ENCODE data around the gene RPL35.

RPL35 gene

GRCh38 chr9:124868511-124869465, 7.0 kb upstream of the RPL35 start:
- Histone ChIP-seq H3K9ac (ENCODE audit: insufficient read length, low read depth) (peak overlapping the region; percentile 100), H3K4me1 (ENCODE audit: insufficient read depth, insufficient read length) (peaks cover 17% of the 10 kb centered on the region), H3K36me3 (ENCODE audit: insufficient read depth, insufficient read length, low read length) (peaks cover 60% of the 10 kb centered on the region), H3K27me3 (ENCODE audit: insufficient read depth, insufficient read length) (no peaks in the 10 kb centered on the region), H3K4me3 (ENCODE audit: insufficient read length, low read depth) (peak overlapping the region; percentile 76), H3K9me3 (ENCODE audit: insufficient read depth, low read length) (no peaks in the 10 kb centered on the region)
- no peak for TF ChIP-seq SUZ12 (IDR thresholded peaks at IDR 0.05; ENCODE audit: extremely low read depth, insufficient read depth, insufficient read length)
- TF ChIP-seq YY1 (IDR thresholded peaks at IDR 0.05; ENCODE audit: insufficient read depth, insufficient read length) = no peak
- no peak for TF ChIP-seq ZNF274 (IDR thresholded peaks at IDR 0.05; ENCODE audit: low read depth, low read length)
- DNase-seq (ENCODE audit: low read depth, low spot score) = peak; percentile 80

GRCh38 chr9:124863371-124863871, 1.7 kb upstream of the RPL35 start:
- Histone ChIP-seq H3K4me1 (ENCODE audit: insufficient read depth, insufficient read length) (peaks cover 10% of the 10 kb centered on the region), H3K4me3 (ENCODE audit: insufficient read length, low read depth) (no peak overlapping the region), H3K9ac (ENCODE audit: insufficient read length, low read depth) (no peak overlapping the region), H3K9me3 (ENCODE audit: insufficient read depth, low read length) (no peaks in the 10 kb centered on the region), H3K36me3 (ENCODE audit: insufficient read depth, insufficient read length, low read length) (peaks cover 55% of the 10 kb centered on the region), H3K27me3 (ENCODE audit: insufficient read depth, insufficient read length) (no peaks in the 10 kb centered on the region)
- no peak for DNase-seq (ENCODE audit: low read depth, low spot score)
- TF ChIP-seq ZNF274 (IDR thresholded peaks at IDR 0.05; ENCODE audit: low read depth, low read length) (no peak), SUZ12 (IDR thresholded peaks at IDR 0.05; ENCODE audit: extremely low read depth, insufficient read depth, insufficient read length) (no peak)

- DNase-seq (ENCODE audit: low read depth, low spot score) = no peak
- peak overlapping the region; percentile 87 for H3K9ac ChIP-seq (ENCODE audit: insufficient read length, low read depth)
- peaks cover 26% of the 10 kb centered on the region for H3K4me1 ChIP-seq (ENCODE audit: insufficient read depth, insufficient read length)
- no peaks in the 10 kb centered on the region for H3K9me3 ChIP-seq (ENCODE audit: insufficient read depth, low read length)
- H3K36me3 ChIP-seq (ENCODE audit: insufficient read depth, insufficient read length, low read length) = peaks cover 69% of the 10 kb centered on the region
- peak overlapping the region; percentile 81 for H3K4me3 ChIP-seq (ENCODE audit: insufficient read length, low read depth)
- no peaks in the 10 kb centered on the region for H3K27me3 ChIP-seq (ENCODE audit: insufficient read depth, insufficient read length)
- TF ChIP-seq SUZ12 (IDR thresholded peaks at IDR 0.05; ENCODE audit: extremely low read depth, insufficient read depth, insufficient read length) (no peak), ZNF274 (IDR thresholded peaks at IDR 0.05; ENCODE audit: low read depth, low read length) (no peak), YY1 (IDR thresholded peaks at IDR 0.05; ENCODE audit: insufficient read depth, insufficient read length) (no peak)
Measured at GRCh38 chr9:124860582-124861341, 995 bp downstream of the RPL35 start.

GRCh38 chr9:124859803-124860581, 1.8 kb downstream of the RPL35 start:
- DNase-seq (ENCODE audit: low read depth, low spot score) = no peak
- Histone ChIP-seq H3K9ac (ENCODE audit: insufficient read length, low read depth) (peak overlapping the region; percentile 87), H3K4me3 (ENCODE audit: insufficient read length, low read depth) (peak overlapping the region; percentile 81), H3K36me3 (ENCODE audit: insufficient read depth, insufficient read length, low read length) (peaks cover 72% of the 10 kb centered on the region), H3K27me3 (ENCODE audit: insufficient read depth, insufficient read length) (no peaks in the 10 kb centered on the region), H3K4me1 (ENCODE audit: insufficient read depth, insufficient read length) (peaks cover 27% of the 10 kb centered on the region), H3K9me3 (ENCODE audit: insufficient read depth, low read length) (no peaks in the 10 kb centered on the region)
- TF ChIP-seq YY1 (IDR thresholded peaks at IDR 0.05; ENCODE audit: insufficient read depth, insufficient read length) (no peak), ZNF274 (IDR thresholded peaks at IDR 0.05; ENCODE audit: low read depth, low read length) (no peak), SUZ12 (IDR thresholded peaks at IDR 0.05; ENCODE audit: extremely low read depth, insufficient read depth, insufficient read length) (no peak)

GRCh38 chr9:124858330-124859046, 3.3 kb downstream of the RPL35 start:
- Histone ChIP-seq H3K4me1 (ENCODE audit: insufficient read depth, insufficient read length) (peaks cover 27% of the 10 kb centered on the region), H3K27me3 (ENCODE audit: insufficient read depth, insufficient read length) (no peaks in the 10 kb centered on the region), H3K9ac (ENCODE audit: insufficient read length, low read depth) (peak overlapping the region; percentile 52), H3K36me3 (ENCODE audit: insufficient read depth, insufficient read length, low read length) (peaks cover 63% of the 10 kb centered on the region), H3K4me3 (ENCODE audit: insufficient read length, low read depth) (no peak overlapping the region), H3K9me3 (ENCODE audit: insufficient read depth, low read length) (no peaks in the 10 kb centered on the region)
- DNase-seq (ENCODE audit: low read depth, low spot score) = no peak
- TF ChIP-seq SUZ12 (IDR thresholded peaks at IDR 0.05; ENCODE audit: extremely low read depth, insufficient read depth, insufficient read length) = no peak
- no peak for TF ChIP-seq ZNF274 (IDR thresholded peaks at IDR 0.05; ENCODE audit: low read depth, low read length)
- TF ChIP-seq YY1 (IDR thresholded peaks at IDR 0.05; ENCODE audit: insufficient read depth, insufficient read length) = no peak

- peaks cover 27% of the 10 kb centered on the region for H3K4me1 ChIP-seq (ENCODE audit: insufficient read depth, insufficient read length)
- no peak for TF ChIP-seq ZNF274 (IDR thresholded peaks at IDR 0.05; ENCODE audit: low read depth, low read length)
- no peak for TF ChIP-seq SUZ12 (IDR thresholded peaks at IDR 0.05; ENCODE audit: extremely low read depth, insufficient read depth, insufficient read length)
- no peak for TF ChIP-seq YY1 (IDR thresholded peaks at IDR 0.05; ENCODE audit: insufficient read depth, insufficient read length)
- H3K9me3 ChIP-seq (ENCODE audit: insufficient read depth, low read length) = no peaks in the 10 kb centered on the region
- DNase-seq (ENCODE audit: low read depth, low spot score) = no peak
- peaks cover 63% of the 10 kb centered on the region for H3K36me3 ChIP-seq (ENCODE audit: insufficient read depth, insufficient read length, low read length)
- no peak overlapping the region for H3K4me3 ChIP-seq (ENCODE audit: insufficient read length, low read depth)
- no peaks in the 10 kb centered on the region for H3K27me3 ChIP-seq (ENCODE audit: insufficient read depth, insufficient read length)
- H3K9ac ChIP-seq (ENCODE audit: insufficient read length, low read depth) = peak overlapping the region; percentile 52
Measured at GRCh38 chr9:124857533-124858162, 4.1 kb downstream of the RPL35 start.
